ENCODE measurements around the gene ENOSF1. TPM values are rescaled to one million over a fixed set of nuclear protein-coding genes. Genes with fewer than 3 reads are reported as not detected.

The ENOSF1 gene
- total and polyA plus RNA-seq, 2 of the 13 experiments (the other 11 are each of a cell fraction or from before 2014, with no cell fraction given): 37.6 to 40.1 TPM

- Histone ChIP-seq H3K4me3 (replicated peaks in 1 of 3; ENCODE audit: insufficient read depth in 1 of 3, low read depth in 2 of 3, low read length in 3 of 3) (no peak overlapping the region), H3K27ac (ENCODE audit: extremely low read length, insufficient read depth, low read length) (no peak overlapping the region), H3K9me3 (ENCODE audit: low read length) (no peaks in the 10 kb centered on the region), H3K79me2 (ENCODE audit: insufficient read depth, low read length) (peaks cover 9% of the 10 kb centered on the region), H4K20me1 (ENCODE audit: insufficient read depth, low read length) (peaks cover 3% of the 10 kb centered on the region; the same call in 1 of the 2 replicates), H3K27me3 (ENCODE audit: control insufficient read depth in 1 of 2, insufficient read depth in 2 of 2, low read length in 2 of 2) (no peaks in the 10 kb centered on the region), H3K36me3 (replicated peaks in 1 of 2; ENCODE audit: control insufficient read depth in 1 of 2, insufficient read depth in 2 of 2, low read length in 2 of 2) (peaks cover 15 to 60% of the 10 kb centered on the region in 2 experiments), H3K4me1 (ENCODE audit: insufficient read depth, low read length) (peaks cover 12% of the 10 kb centered on the region; the same call in 1 of the 2 replicates), H2AFZ (ENCODE audit: low read length) (no peak overlapping the region), H3K9ac (ENCODE audit: insufficient read depth, low read depth, low read length) (no peak overlapping the region), H3K4me2 (ENCODE audit: low read depth, low read length) (no peak overlapping the region)
- no peak for FAIRE-seq
- intact Hi-C loops (cut with micrococcal nuclease; ENCODE audit: unreplicated experiment): no loop called here
- peak; percentile 13; the same call in 2 of the 3 replicates for ATAC-seq
- in situ Hi-C loops (cut with HindIII; ENCODE audit: extremely low pct_ligation_motif_present, low pct_unique_long_range_greater_than_20kb): no loop called here
- no TSS peak for BruUV-seq (replicated peaks)
- WGBS (ENCODE audit: low lambda C conversion rate): 41% methylated on average over 1 of the region's 1 CpG
- TF ChIP-seq SMAD9 (CRISPR knock-in tag; IDR thresholded peaks at IDR 0.05) (no peak), HNF4A (CRISPR knock-in tag; IDR thresholded peaks at IDR 0.05) (peak; percentile 49; the same call in 1 of the 2 replicates)
- DNase-seq (ENCODE audit: low spot score): no peak
- ChIA-PET CTCF (ENCODE audit: low intra/inter-chr PET ratio, low total read pairs) (no interaction called here), POLR2A (interaction anchor here (1.1 kb wide), 1 partner anchor 10 kb away, joined by 4 read pairs; no protein-coding TSS in a partner anchor)
Observed at GRCh38 chr18:668260-668659, 44.2 kb downstream of the ENOSF1 start.

DNA sequence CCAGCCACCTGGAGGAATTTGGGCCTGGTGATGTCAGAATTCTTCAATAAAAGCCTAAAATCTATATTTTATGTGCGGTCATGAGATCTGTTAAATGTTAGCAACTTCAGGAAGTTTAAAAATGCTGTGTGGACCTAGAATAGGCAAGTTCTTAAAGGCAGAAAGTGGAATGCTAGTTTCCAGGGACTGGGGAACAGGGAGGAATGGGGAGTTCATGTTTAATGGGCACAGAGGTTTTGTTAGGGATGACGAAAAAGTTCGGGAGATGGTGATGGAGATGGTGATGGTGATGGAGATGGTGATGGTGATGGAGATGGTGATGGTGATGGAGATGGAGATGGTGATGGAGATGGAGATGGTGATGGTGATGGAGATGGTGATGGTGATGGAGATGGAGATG lies 45.8 kb downstream of the ENOSF1 start:
- ATAC-seq (no peak), FAIRE-seq (no peak), DNase-seq (ENCODE audit: low spot score) (no peak)
- Histone ChIP-seq H3K9me3 (ENCODE audit: low read length) (no peaks in the 10 kb centered on the region), H3K4me2 (ENCODE audit: low read depth, low read length) (no peak overlapping the region), H3K9ac (ENCODE audit: insufficient read depth, low read depth, low read length) (no peak overlapping the region), H3K4me3 (replicated peaks in 1 of 3; ENCODE audit: insufficient read depth in 1 of 3, low read depth in 2 of 3, low read length in 3 of 3) (no peak overlapping the region), H3K36me3 (replicated peaks in 1 of 2; ENCODE audit: control insufficient read depth in 1 of 2, insufficient read depth in 2 of 2, low read length in 2 of 2) (peaks cover 15 to 49% of the 10 kb centered on the region in 2 experiments), H3K4me1 (ENCODE audit: insufficient read depth, low read length) (peaks cover 12% of the 10 kb centered on the region; the same call in 1 of the 2 replicates), H3K27ac (ENCODE audit: extremely low read length, insufficient read depth, low read length) (no peak overlapping the region), H2AFZ (ENCODE audit: low read length) (no peak overlapping the region), H4K20me1 (ENCODE audit: insufficient read depth, low read length) (peaks cover 3% of the 10 kb centered on the region; the same call in 1 of the 2 replicates), H3K79me2 (ENCODE audit: insufficient read depth, low read length) (peaks cover 15% of the 10 kb centered on the region), H3K27me3 (ENCODE audit: control insufficient read depth in 1 of 2, insufficient read depth in 2 of 2, low read length in 2 of 2) (no peaks in the 10 kb centered on the region)
- no TSS peak for BruUV-seq (replicated peaks)
- TF ChIP-seq ZNF552 (CRISPR knock-in tag; IDR thresholded peaks at IDR 0.05; ENCODE audit: borderline replicate concordance) (no peak), ZNF724P (CRISPR knock-in tag; IDR thresholded peaks at IDR 0.05; ENCODE audit: borderline replicate concordance) (no peak)
- intact Hi-C loops (cut with micrococcal nuclease; ENCODE audit: unreplicated experiment): no loop called here
- CTCF ChIA-PET (ENCODE audit: low intra/inter-chr PET ratio, low total read pairs): interaction anchor here (1.4 kb wide), 1 partner anchor 63 kb away, joined by 6 read pairs; no protein-coding TSS in a partner anchor
- in situ Hi-C loops (cut with HindIII; ENCODE audit: extremely low pct_ligation_motif_present, low pct_unique_long_range_greater_than_20kb): no loop called here
- WGBS (ENCODE audit: low lambda C conversion rate): 97% methylated on average over 3 of the region's 3 CpGs
- POLR2A ChIA-PET: interaction anchor here (1.2 kb wide), 1 partner anchor 8 kb away, joined by 3 read pairs; no protein-coding TSS in a partner anchor

Measured in HepG2 (cell line).